ENCODE measurements around the gene EP400.

- TF ChIP-seq CTCF (conservative IDR thresholded peaks at IDR 0.05): no peak
- no peak for TF ChIP-seq ZFX (IDR thresholded peaks at IDR 0.05)
These were observed 114.9 kb downstream of the EP400 start for GRCh38 chr12:132064631-132065030.
